H1 (cell line): ENCODE measurements around the gene TUBGCP2.

Experiments
- EZH2 ChIP-seq: fragments of 200-600 bp; sonication (generic); IDR thresholded peaks from 2 replicates; pipeline ENCODE4 v1.7.1; 2012; ENCODE audit warnings: low read depth, mild to moderate bottlenecking, moderate library complexity, low read length, inconsistent platforms; ENCODE audit not compliant: severe bottlenecking
- KDM1A ChIP-seq: fragments of 200-600, 300-600 bp; sonication (generic); IDR thresholded peaks from 2 replicates; pipeline ENCODE4 v1.7.1; 2016; ENCODE audit warnings: mild to moderate bottlenecking, low read length, borderline replicate concordance
- POLR2A ChIP-seq, 2 experiments: IDR thresholded peaks; 1 replicate in 1 of 2; 2 replicates in 1 of 2; pipeline ENCODE4 v1.6.1; 2011; ENCODE audit warnings: low read depth in 2 of 2, low read length in 2 of 2, mild to moderate bottlenecking in 2 of 2; ENCODE audit errors: control extremely low read depth in 1 of 2
- TF ChIP-seq, protein P1 (sequence below), 3 experiments: IDR thresholded peaks; 1 replicate in 2 of 3; 2 replicates in 1 of 3; pipeline versions ENCODE4 v1.5.1 to v1.6.1; 2011; ENCODE audit warnings: low read length in 3 of 3, mild to moderate bottlenecking in 3 of 3, inconsistent platforms in 2 of 3, low read depth in 1 of 3, moderate library complexity in 1 of 3; ENCODE audit not compliant: insufficient read depth in 1 of 3; ENCODE audit errors: control extremely low read depth in 1 of 3

DNA sequence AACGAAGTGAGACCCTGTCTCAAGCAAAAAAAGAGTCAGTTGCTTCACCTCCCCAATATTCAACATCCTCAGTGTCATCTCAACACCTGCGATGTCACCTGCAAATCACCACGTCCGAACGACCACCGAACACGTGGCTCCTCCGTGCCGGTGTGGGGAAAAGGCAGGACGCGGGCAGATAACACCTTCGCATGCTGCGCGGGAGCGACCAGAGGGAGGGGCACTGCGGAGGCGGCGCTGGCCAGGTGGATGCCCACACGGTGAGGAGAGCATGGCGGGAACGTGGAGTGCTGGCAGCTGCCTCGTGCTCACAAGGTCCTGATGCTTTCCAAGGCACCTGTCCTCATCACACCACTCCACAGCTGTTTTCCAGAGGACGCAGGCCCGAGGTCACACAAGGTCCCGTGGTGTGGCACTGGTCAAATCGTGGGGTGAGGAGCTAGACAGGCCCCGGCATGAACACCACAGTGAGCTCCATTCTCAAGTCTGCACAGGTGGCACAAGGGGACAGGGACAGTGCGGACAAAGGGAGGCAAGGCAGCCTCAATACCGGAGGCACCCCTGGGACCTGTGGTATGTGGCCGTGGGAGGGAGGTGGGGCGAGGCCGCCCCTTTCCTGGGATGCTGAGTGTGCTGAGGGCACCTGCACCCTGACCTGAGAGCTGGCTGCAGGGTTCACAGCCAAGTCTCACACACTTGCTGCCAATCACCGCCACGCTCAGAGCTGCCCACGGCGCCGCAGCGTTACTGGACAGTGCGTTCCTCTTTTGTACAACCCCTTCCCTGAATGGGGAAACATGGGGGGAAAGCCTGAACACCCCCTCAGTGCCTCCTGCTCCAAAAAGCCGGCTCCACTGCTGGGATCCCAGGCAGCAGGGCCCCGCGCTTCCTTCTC lies 13.0 kb downstream of the TUBGCP2 start:
- TF ChIP-seq KDM1A: no peak
- no peak for TF ChIP-seq EZH2
- TF ChIP-seq, protein P1, sequence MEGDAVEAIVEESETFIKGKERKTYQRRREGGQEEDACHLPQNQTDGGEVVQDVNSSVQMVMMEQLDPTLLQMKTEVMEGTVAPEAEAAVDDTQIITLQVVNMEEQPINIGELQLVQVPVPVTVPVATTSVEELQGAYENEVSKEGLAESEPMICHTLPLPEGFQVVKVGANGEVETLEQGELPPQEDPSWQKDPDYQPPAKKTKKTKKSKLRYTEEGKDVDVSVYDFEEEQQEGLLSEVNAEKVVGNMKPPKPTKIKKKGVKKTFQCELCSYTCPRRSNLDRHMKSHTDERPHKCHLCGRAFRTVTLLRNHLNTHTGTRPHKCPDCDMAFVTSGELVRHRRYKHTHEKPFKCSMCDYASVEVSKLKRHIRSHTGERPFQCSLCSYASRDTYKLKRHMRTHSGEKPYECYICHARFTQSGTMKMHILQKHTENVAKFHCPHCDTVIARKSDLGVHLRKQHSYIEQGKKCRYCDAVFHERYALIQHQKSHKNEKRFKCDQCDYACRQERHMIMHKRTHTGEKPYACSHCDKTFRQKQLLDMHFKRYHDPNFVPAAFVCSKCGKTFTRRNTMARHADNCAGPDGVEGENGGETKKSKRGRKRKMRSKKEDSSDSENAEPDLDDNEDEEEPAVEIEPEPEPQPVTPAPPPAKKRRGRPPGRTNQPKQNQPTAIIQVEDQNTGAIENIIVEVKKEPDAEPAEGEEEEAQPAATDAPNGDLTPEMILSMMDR (IDR thresholded peaks at IDR 0.05; ENCODE audit: control extremely low read depth in 1 of 3, insufficient read depth in 1 of 3, low read depth in 1 of 3, low read length in 3 of 3): no peak
- TF ChIP-seq POLR2A (IDR thresholded peaks at IDR 0.05; ENCODE audit: control extremely low read depth in 1 of 2, low read depth in 2 of 2, low read length in 2 of 2): no peak
